ENCODE data around the gene KDSR.

KDSR gene, protein sequence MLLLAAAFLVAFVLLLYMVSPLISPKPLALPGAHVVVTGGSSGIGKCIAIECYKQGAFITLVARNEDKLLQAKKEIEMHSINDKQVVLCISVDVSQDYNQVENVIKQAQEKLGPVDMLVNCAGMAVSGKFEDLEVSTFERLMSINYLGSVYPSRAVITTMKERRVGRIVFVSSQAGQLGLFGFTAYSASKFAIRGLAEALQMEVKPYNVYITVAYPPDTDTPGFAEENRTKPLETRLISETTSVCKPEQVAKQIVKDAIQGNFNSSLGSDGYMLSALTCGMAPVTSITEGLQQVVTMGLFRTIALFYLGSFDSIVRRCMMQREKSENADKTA

DNA sequence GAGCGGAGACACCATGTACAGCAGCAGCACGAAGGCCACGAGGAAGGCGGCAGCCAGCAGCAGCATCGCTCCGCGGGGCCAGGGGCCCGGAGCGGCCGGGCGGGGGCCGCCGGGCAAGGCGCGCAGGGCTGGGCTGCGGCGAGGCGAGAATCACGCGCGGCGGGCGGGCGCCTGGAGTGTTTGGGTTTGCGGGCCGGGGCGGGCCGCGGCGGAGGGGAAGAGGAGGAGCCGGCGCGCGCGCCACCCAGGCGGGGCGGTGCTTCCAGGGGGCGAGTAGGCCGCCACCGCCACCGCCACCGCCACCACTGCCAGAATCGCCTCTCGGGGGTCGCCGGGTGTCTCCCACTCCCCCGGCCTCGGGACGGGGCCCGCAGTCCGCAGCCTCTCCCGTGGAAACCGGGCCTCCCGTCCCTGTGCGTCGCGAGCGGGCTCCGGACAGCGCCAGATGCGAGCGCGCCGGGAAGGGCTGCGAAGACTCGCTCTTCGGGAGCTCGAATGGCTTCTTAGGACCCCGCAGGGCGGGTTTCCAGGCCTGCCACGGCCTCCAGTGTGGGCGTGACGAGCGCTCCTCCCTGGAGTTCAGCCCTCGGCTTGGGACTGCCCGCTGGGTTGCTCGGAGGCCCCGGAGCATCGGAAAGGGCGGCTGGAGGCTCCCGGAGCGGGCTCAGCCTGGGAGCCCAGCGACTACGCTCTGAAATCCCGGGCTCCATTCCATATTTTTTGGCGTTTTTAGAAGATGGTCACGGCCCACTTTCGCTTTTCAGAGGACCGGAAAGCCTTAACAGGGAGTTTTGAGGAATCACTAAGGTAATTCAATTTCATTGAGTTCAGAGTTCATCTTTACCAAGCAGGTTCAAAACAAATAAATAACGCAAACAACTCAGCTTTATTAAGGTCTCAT, at the start of gene KDSR:
KDSR (minus strand) TSS at position 154 of the 901 bp plus-strand sequence; CDS start at position 66, 88 bp downstream.
- DNase-seq: peak; percentile 93 to 97

DNA sequence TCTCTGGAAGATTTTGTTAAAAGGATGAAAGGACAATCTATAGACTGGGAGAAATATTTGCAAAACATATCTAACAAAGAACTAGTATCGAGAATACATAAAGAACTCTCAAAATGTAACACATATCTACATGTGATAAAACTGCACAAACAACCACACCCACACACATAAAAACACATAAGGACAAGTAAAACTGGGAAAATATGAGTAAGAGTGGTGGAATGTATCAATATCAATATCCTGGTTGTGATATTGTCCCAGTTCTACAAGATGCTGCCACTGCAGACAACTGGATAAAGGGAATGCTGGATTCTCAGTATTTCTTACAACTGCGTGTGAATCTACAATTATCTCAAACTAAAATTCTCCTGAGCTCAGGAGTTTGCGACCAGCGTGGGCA, 45.9 kb upstream of the KDSR start:
- no peak for DNase-seq

DNA sequence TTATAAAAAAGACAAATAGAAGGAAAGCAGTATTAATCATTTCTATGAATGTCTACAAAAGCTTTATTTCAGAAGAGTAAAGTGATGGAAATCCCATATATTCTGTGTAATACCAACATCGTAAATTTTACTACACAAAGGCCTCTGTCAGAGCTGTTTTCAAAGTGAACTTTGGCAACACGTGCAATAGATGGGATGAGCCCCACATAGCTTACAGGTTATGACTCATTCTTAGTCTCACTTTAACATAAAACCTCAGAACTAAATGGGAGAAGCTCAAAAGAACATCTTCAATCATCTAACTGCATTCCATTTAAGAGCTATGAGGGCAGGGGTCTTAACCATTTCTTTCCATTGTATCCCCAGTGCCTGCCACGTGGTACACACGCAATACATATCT, 43.8 kb upstream of the KDSR start:
- no peak for DNase-seq

DNA sequence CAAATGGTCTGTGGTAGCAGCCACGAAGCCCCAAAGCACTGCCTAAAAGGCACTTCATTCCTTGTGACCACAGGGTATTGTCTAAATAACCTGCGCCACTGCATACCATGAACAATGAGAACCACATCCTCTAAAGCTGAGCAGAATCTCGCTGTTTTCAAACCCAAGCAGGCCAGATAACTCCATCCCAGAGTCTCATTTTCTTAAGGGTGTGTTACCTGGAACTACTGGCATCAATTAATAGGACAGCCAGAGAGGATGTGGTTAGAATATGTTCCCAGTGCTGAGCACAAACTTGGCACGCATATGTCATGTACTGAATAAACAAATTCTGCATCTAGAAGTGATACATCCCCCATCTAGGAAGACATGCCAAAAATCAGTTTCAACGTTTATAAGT, 42.3 kb upstream of the KDSR start:
- no peak for DNase-seq

DNA sequence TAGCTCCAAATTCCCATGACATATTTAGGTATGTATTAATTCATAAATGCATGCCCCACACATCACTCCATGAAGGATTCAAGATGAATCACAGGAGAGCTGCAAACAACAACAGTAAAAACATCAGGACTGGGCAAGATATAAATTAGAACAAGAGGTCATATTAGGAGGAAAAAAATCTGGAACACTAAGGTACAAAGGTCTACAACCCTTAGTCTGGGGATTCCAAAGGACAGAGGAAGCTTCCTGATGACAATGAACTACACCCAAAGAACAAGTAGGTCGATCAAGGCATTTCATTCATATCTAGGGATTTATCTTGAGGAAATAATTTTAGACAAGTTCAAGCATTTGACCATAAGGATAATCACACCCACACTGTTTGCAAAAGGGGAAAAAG, 40.7 kb upstream of the KDSR start:
- no peak for DNase-seq

DNA sequence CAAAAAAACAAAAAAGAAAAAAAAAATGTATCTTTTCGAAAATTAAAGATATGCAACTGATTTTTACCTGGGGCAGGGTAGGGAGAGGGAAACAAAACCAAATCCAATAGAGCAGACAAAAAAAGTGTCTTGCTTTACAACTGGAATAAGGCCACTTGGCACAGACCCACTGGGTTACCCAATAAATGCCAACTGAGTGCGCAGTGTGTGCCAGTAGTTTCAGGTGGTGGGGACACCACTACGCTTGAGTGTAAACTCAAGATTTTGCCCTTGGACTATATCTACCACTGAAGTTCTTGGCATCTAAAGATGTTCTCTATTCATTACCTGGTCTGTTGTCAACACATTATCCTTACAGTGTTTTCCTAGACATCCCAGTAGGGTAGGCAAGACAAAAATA, 39.0 kb upstream of the KDSR start:
- DNase-seq: no peak

DNA sequence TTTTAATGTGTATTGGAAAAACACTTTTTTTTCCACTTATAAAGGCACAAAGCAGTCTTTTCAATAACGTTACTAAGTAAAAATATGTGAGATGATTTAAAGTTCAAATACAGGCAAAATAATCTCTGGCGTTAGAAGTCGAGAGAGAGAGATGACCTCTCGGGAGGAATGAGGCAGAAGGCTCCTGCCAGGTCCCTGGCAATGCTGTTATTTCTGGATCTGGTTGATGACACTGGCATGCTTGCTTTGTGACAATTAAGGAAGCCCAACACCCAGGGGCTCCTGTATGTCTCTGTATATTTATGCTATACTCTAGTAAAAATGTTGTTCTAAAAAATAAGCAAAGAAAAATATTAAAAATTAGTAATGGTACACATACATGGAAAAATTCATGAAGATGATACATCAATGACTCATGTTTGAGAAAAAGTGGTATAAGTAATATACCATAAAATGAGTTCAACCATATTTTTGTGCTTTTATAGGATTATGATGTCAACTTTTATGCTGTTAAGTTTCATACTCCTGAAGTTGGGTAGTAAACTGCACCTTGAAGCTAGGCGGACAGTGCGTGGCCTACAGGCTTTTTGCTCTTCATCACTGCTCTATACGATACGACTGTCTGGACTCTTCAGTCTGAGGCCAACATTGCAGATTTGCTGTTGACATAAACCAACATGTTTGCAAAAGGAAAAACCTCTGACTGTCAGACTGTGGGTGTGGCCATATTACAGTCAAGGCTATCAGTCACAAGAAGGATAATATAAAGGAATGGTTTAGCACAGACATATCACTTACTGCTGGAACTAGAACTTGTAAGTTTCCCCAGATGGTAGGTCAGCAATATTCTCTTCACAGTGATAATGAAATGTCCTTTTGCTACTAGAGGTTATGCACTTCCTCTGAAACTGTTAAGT, 35.5 kb upstream of the KDSR start:
- DNase-seq: no peak

DNA sequence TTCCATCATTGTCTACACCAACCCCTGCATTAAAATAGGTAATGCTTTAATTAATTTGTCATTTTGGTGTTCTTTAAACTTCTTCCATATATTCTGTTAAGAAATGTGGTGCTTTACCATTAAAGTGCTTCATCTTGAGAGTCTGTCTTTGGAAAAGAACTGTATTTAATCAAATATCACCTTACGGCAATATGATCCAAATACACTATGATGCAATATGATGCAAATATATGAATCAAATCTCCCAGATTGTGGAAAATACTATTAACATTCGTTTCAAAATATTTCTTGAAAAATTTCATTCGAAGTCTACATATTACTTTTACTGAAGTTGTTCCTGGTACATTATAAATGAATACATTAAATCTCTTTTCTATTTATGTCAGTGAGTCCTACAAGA, 32.3 kb upstream of the KDSR start:
- DNase-seq: no peak

DNA sequence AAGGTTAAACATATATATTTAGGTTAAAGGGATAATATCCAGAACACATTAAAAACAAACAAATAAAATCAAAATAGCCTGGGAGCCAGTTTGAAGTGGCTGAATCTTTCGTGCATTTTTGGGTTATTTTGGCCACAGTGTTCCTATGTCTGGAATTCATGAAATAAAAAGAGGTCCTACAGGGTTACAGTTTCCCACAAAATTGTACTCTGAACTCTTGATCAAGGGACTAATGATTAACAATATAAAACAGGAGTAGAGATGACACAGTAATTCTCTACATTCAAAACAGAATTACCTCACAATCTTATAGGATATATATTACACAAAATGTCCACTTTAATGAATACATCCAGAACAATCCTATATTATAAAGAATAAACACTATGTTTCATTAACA, 30.3 kb upstream of the KDSR start:
- DNase-seq: no peak

DNA sequence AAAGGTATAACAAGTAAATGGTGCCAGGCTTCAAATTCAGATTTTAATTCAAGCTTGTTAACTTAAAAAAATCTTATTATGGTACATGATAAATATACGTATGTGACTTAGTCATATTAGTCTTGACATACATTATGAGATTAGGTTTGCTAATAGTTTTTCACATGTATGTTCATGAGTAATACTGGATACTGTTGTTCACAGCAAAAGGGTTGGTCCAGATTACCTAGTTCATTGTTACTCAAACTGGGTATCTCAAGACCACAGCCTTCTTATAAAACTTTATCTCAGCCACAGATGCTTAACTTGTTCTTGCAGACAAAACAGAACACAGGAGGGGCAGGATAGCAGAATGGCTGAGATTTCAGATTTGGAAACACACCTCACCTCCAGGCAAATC, 28.5 kb upstream of the KDSR start:
- no peak for DNase-seq

DNA sequence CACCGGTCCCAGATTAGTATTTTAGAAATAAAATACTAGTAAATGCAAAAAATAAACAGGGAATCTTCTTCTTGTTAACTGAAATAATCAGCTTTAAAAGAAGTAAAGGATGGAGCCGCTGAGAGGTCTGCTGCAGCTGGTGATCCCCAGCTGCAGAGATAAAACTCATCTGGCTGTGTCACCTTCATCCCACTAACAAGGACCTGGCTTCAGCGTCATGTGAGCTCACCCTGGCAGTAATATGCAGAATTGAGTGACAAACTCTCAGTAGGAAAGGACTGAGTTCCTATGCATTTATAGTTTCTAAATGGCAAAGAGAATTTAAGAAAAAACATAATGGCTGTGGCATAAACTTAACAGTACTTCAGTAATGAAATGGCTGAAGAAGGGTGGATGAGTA, 27.9 kb upstream of the KDSR start:
- DNase-seq: no peak

DNA sequence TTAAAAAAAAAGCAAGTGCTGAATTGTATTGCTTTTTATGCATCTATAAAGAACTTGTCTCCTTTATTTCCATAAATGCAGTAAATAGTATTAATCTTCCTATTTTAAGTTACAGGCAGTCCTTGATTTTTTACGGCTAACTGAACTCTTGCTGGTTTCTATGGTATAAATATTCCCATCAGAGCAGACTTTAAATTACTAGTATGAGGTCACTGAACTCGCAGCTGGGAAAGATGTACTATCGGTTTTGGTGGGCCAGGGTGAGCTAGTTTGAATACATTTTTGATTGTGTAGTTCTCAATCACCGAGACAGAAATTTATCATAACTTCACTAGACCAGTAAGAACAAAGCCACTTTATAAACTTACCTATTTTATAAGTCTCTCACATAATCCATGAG, 20.9 kb upstream of the KDSR start:
- no peak for DNase-seq

DNA sequence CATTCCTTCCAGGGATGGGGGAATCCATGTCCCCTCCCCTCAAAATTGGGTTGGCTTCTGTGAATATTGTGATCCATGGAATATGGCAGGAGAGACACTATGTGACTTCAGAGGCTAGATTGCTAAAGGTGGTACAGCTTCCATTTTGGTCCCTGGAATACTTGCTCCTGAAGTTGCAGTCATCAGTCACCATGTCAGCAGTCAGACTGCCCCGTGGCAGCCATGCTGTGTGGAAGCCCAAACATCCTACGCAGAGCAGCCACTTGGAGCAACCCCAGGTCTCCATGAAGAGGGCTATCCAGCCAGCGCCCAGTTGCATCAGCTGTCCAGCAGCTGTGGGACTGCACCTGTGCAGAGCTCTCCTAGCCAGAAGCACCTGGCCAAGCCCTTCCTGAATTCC, 15.8 kb upstream of the KDSR start:
- no peak for DNase-seq

DNA sequence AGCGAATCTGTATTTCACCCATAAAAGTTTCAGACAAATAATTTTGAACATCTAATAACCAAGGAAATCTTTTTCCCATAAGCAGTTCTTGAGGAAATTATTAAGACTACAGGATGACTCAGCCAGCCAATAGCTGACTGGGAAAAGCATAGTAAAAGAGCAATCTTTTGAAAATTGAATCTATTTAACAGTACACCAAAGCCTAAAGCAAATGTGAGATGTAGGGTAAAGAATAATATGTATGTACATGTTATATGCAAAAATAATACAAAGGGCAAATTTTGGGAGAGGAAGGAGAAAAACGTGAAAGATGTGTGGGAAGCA, 12.6 kb upstream of the KDSR start:
- DNase-seq: no peak

DNA sequence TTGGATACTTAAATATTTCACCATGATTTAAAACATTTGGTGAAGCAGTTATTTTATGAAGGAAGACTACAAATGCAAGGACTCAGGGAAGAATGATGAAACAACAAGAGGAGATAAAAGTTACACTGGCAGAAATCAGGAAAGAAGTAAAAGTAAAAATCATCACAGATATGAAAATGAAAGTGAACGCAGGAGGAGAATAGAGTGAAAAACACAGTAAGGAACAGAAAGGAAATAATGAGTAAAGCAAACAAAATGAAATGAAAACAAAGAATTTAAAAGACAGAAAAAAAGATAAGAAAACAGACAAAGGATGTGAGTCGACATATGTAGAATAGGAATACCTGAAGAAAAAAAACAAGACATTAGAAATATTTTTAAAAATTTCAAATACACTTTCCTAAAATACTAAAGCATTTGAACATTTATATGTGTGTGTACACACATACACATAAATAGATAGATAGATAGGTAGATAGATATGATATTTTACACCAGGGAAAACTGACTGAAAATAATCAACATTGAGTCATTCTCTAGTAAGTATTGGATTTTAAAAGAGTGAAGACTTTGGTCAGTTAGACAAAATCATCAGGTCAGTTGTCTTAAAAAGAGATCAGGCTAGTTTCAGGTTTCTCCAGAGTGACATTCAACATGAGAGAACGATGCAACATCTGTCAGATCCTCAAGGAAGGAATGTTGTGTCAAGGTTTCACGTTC, 12.1 kb upstream of the KDSR start:
- DNase-seq: no peak

DNA sequence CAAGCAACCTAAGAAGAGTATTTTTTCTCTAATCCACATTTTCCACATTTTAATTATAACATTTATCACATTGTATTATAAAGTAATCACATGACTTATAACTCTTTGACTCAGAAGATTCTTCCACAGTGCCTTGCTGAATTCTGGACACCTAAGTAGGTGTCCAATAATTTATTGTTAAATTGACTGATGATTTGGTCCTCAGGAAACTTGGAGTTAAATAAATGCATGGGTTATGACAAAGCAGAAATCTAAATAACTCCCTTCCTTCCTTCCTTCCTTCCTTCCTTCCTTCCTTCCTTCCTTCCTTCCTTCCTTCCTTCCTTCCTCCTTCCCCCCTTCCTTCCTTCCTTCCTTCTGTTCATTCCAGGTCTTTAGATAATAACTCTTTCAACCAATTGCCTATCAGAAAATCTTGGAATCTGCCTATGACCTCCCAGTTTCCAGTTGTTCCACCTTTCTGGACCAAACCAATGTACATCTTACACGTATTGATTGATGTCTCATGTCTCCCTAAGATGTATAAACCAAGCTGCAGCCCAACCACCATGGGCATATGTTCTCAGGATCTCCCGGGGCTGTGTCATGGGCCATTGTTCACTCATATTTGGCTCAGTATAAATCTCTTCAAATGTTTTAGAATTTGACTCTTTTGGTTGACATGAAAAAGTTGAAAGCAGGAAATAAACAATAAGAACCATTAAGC, 10.4 kb upstream of the KDSR start:
- no peak for DNase-seq

DNA sequence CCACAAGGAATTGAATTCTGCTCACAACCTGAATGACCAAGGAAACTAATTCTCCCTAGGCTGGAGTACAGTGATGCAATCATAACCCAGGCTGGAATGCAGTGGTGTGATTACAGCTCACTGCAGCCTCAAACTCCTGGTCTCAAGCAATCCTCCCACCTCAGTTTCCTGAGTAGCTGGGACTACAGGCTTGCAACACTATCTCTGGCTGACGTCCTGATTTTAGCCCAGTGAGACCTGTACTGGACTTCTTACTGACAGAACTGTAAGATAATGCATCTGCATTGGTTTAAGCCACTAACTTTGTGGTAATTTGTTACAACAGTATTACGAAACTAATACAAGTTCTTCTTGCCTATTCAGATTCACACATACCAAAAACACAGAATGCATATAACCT, 9.5 kb upstream of the KDSR start:
- no peak for DNase-seq

DNA sequence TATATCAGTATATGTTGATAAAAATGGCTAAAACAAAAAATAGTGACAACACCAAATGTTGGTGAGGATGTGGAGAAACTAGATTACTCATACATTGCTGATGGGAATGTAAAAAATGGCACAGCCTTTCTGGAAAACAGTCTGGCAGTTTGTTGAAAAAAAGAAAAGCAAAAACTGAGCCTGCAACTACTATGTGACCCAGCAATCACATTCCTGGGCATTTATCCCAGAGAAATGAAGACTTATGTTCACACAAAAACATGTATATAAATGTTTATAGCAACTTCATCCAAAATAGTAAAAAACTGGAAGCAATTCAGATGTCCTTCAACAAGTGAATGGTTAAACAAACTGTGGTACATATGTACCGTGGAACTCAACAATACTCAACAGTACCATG, 7.5 kb upstream of the KDSR start:
- DNase-seq: no peak

DNA sequence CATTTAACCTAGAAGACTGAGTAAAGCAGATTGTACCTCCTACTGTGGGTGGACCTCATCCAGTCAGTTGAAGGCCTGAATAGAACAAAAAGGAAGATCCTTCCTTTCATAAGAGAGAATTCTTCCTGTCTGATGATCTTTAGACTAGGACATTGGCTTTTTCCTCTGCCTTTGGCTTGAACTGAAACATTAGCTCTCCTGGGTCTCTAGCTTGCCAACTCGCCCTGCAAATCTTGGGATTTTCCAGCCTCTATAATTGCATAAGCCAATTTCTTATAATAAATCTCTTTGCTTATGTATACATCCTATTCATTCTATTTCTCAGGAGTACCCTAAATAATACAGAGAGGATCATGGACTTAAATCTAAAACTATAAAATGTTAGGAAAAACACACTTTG, 6.2 kb upstream of the KDSR start:
- no peak for DNase-seq

DNA sequence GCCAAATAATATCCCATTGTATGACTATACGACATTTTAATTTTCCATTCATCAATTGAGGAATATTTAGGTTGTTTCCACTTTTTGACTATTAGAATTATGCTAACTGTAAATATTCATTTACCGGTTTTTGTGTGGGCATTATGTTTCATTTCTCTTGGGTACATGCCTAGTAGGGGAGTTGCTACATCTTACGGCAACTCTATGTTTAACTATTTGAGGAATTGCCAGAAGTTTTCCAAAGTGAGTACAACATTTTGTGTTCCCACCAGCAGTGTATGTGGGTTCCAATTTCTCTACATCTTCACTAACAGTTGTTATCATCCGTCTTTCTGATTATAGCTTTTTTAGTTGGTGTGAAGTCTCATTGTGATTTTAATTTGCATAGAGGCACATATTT, 1.6 kb upstream of the KDSR start:
- no peak for DNase-seq

DNA sequence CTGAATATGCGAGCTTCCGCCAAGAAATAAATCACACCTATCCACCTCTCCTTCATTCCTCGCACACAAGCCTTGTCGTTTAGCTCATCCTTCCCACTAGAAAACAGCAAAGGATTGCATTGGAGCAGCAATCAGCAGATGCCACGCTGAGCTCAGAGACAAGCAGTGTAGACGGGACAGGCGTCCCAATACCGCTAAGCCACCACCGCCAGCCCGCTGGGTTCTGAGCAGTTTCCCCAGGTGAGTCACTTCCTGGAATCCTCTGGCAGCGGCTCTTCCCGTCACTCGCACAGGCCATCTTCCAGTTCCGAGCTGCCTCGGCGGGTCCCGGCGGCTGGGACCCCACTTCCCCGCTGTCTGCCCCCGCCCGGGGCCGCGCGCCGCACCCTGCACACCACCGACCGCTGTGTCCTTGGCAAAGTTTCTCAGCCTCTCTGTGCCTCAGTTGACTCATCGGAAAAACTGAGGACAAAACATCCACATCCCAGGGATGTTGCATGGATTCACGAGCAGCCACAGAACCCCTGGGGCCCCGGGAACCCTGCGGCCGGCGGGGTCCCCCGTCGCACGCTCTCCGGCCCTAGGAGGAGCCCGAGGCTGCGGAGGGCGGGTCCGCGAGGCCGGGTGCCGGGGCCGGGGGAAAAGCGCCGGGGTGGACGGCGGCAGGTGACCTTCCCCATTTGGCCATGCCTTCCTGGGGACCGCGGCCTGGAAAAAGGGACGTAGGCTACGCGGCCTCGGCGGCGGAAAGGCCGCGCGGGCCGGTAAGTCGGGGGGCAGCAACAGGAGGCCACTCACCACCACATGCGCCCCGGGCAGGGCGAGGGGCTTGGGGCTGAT, 573 bp downstream of the KDSR start:
- peak; percentile 13 to 42 for DNase-seq
